Measurements from ENCODE around the gene TMEM81.

The TMEM81 gene

GRCh38 chr1:205041998-205042910, 42.0 kb downstream of the TMEM81 start:
- Histone ChIP-seq H3K4me3 (ENCODE audit: severe bottlenecking) (no peak overlapping the region), H3K27me3 (ENCODE audit: insufficient read depth, poor library complexity, severe bottlenecking) (peaks cover 44% of the 10 kb centered on the region), H3K36me3 (ENCODE audit: low read depth) (no peaks in the 10 kb centered on the region), H3K9me3 (ENCODE audit: severe bottlenecking) (no peaks in the 10 kb centered on the region), H3K4me1 (ENCODE audit: insufficient read depth, poor library complexity, severe bottlenecking) (no peaks in the 10 kb centered on the region), H3K27ac (ENCODE audit: poor library complexity, severe bottlenecking) (no peak overlapping the region)
- no peak for TF ChIP-seq CTCF (IDR thresholded peaks at IDR 0.05; ENCODE audit: poor library complexity, severe bottlenecking)
- no peak for DNase-seq (ENCODE audit: low spot score)
- no peak for ATAC-seq (ENCODE audit: low read depth)

GRCh38 chr1:205041001-205041715, 43.1 kb downstream of the TMEM81 start:
- Histone ChIP-seq H3K27me3 (ENCODE audit: insufficient read depth, poor library complexity, severe bottlenecking) (peaks cover 44% of the 10 kb centered on the region), H3K4me3 (ENCODE audit: severe bottlenecking) (no peak overlapping the region), H3K9me3 (ENCODE audit: severe bottlenecking) (no peaks in the 10 kb centered on the region), H3K4me1 (ENCODE audit: insufficient read depth, poor library complexity, severe bottlenecking) (no peaks in the 10 kb centered on the region), H3K36me3 (ENCODE audit: low read depth) (no peaks in the 10 kb centered on the region), H3K27ac (ENCODE audit: poor library complexity, severe bottlenecking) (no peak overlapping the region)
- TF ChIP-seq CTCF (IDR thresholded peaks at IDR 0.05; ENCODE audit: poor library complexity, severe bottlenecking): no peak
- ATAC-seq (ENCODE audit: low read depth): no peak
- no peak for DNase-seq (ENCODE audit: low spot score)

- no peak overlapping the region for H3K4me3 ChIP-seq (ENCODE audit: severe bottlenecking)
- H3K9me3 ChIP-seq (ENCODE audit: severe bottlenecking): no peaks in the 10 kb centered on the region
- TF ChIP-seq CTCF (IDR thresholded peaks at IDR 0.05; ENCODE audit: poor library complexity, severe bottlenecking): no peak
- no peak for DNase-seq (ENCODE audit: low spot score)
- no peaks in the 10 kb centered on the region for H3K36me3 ChIP-seq (ENCODE audit: low read depth)
- peaks cover 22% of the 10 kb centered on the region for H3K27me3 ChIP-seq (ENCODE audit: insufficient read depth, poor library complexity, severe bottlenecking)
- H3K4me1 ChIP-seq (ENCODE audit: insufficient read depth, poor library complexity, severe bottlenecking): no peaks in the 10 kb centered on the region
- ATAC-seq (ENCODE audit: low read depth): no peak
- no peak overlapping the region for H3K27ac ChIP-seq (ENCODE audit: poor library complexity, severe bottlenecking)
Measured at GRCh38 chr1:205038132-205038786, 46.0 kb downstream of the TMEM81 start.

- Histone ChIP-seq H3K4me3 (ENCODE audit: severe bottlenecking) (no peak overlapping the region), H3K36me3 (ENCODE audit: low read depth) (no peaks in the 10 kb centered on the region), H3K4me1 (ENCODE audit: insufficient read depth, poor library complexity, severe bottlenecking) (no peaks in the 10 kb centered on the region), H3K27me3 (ENCODE audit: insufficient read depth, poor library complexity, severe bottlenecking) (peaks cover 18% of the 10 kb centered on the region), H3K9me3 (ENCODE audit: severe bottlenecking) (no peaks in the 10 kb centered on the region), H3K27ac (ENCODE audit: poor library complexity, severe bottlenecking) (no peak overlapping the region)
- TF ChIP-seq CTCF (IDR thresholded peaks at IDR 0.05; ENCODE audit: poor library complexity, severe bottlenecking): no peak
- no peak for DNase-seq (ENCODE audit: low spot score)
- ATAC-seq (ENCODE audit: low read depth): no peak
Measured at GRCh38 chr1:205037539-205037938, 46.7 kb downstream of the TMEM81 start.

Measured in RWPE2 (cell line).